Activated CD4-positive, alpha-beta memory T cell treated with anti-CD3 and anti-CD28 coated beads, Interleukin-2, amount 10 ng/mL, durations not matched to agents 7 days and 5 days (primary cell): ENCODE measurements around the gene KMO. TPM values are rescaled to one million over a fixed set of nuclear protein-coding genes. Genes with fewer than 3 reads are reported as not detected.

Experiments
- CTCF ChIA-PET: fragments of 350-600 bp; sonication (Branson Sonifier 250); formaldehyde crosslinking; loops from one replicate; lab custom pipeline; 2021; ENCODE audit warnings: antibody characterized with exemption, inconsistent platforms; lab: Charles Lee
- POLR2A ChIA-PET: fragments of 350-600 bp; sonication (Branson Sonifier 250); formaldehyde crosslinking; loops from one replicate; lab custom pipeline; 2021; ENCODE audit warnings: antibody characterized with exemption; lab: Charles Lee
- DNase-seq: peaks from one replicate; pipeline ENCODE4 v3.0.0-alpha.2; 2020
- H3K27ac Mint-ChIP-seq: one replicate; pipeline ENCODE4 v1.8.0; 2021; ENCODE audit warnings: mild to moderate bottlenecking, mixed read lengths
- H3K27me3 Mint-ChIP-seq: one replicate; pipeline ENCODE4 v1.8.0; 2021; ENCODE audit warnings: mixed read lengths
- H3K36me3 Mint-ChIP-seq: one replicate; pipeline ENCODE4 v1.8.0; 2021; ENCODE audit warnings: low read depth, mixed read lengths
- H3K4me1 Mint-ChIP-seq: one replicate; pipeline ENCODE4 v1.8.0; 2021; ENCODE audit warnings: mixed read lengths
- H3K4me3 Mint-ChIP-seq: one replicate; pipeline ENCODE4 v1.8.0; 2021; ENCODE audit warnings: mild to moderate bottlenecking, mixed read lengths
- H3K9me3 Mint-ChIP-seq: one replicate; pipeline ENCODE4 v1.8.0; 2021; ENCODE audit warnings: mixed read lengths
- total RNA-seq, 2 experiments: library from RNA; stranded (reverse); gene quantifications; one replicate each; pipeline ENCODE4 v1.2.3, GENCODE V29; 2021

The KMO gene
- total RNA-seq, 2 experiments from 2014 or later, result not detected

DNA sequence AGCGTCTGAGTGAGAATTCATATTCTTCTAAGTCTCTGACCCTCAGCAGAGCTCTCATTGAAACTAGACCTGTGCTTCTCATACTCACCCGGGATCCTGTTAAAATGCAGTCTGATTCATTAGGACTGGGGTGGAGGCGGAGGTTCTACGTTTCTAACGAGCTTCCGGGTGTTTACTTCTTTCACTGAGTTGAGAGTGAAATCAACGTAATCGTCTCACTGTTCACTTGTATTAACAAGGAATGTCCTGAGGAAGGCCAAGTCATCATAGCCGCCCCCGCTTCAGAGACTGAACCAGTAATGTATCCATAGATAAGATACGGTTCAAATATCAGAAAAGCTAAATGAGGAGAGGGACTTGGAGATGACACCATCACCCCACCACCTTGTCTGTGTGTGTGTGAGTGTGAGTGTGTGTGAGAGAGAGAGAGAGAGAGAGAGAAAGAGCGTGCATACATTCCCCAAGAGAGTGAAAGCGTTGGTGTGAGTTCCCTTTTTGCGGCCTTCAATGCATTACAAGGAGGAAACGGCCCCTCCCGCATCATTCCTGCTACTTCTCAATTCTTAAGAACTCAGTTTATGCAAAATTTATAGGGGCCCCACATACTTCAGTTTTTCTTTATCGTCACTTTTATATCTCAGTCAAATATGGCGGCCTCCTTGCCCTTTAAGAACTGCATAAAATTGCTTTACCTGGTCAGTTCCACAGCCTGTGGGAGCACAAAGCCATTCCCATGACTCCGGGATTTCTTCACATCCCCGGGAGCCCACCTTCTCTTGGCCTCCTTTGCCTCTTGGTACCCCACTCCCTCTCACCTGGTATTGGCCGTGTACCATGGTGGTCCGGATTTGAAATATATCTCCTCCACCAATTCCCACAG, 19.8 kb downstream of the KMO start:
- Mint-ChIP-seq H3K4me1 (peaks cover 19% of the 10 kb centered on the region), H3K27me3 (peaks cover 3% of the 10 kb centered on the region), H3K4me3 (peak overlapping the region; percentile 63), H3K27ac (peak overlapping the region; percentile 62), H3K9me3 (no peaks in the 10 kb centered on the region), H3K36me3 (peaks cover 2% of the 10 kb centered on the region)
- ChIA-PET POLR2A (interaction anchor here (1.1 to 1.3 kb wide), 2 partner anchors 33 to 59 kb away, joined by 3 to 7 read pairs; partner anchors contain the start of gene FH), CTCF (interaction anchor here (1.2 kb wide), 1 partner anchor 10 kb away, joined by 5 read pairs; no protein-coding TSS in a partner anchor)
- DNase-seq, result peak; percentile 35

DNA sequence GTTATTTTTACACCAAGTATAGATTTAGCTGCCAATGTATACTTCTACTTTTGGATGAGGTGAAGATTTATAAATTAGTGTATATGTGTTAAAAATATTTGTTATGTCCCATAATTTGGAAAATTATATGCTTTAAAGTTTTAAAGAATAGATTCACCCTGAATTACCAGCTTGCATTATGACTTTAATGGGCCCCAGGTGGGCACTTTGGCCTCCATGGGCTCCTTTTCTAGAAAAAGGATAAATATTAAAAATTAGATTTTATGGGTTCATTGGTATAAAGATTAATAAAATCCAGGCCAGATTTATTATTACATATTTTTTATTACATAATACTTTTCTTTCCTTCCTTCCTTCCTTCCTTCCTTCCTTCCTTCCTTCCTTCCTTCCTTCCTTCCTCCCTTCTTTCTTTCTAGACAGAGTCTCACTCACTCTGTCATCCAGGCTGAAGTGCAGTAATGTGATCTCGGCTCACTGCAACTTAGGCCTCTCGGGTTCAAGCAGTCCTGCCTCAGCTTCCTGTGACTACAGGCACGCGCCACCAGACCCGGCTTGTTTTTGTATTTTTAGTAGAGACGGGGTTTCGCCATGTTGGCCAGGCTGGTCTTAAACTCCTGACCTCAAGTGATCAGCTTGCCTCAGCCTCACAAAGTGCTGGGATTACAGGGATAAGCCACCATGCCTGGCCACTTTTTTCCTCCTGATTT, 21.9 kb downstream of the KMO start:
- CTCF ChIA-PET, result interaction anchor here (0.7 kb wide), 1 partner anchor 444 kb away, joined by 3 read pairs; the partner anchor contains the start of gene MAP1LC3C
- Mint-ChIP-seq H3K4me3 (no peak overlapping the region), H3K27ac (no peak overlapping the region), H3K36me3 (peaks cover 2% of the 10 kb centered on the region), H3K9me3 (no peaks in the 10 kb centered on the region), H3K4me1 (peaks cover 19% of the 10 kb centered on the region), H3K27me3 (no peaks in the 10 kb centered on the region)
- POLR2A ChIA-PET, result no interaction called here
- no peak for DNase-seq

DNA sequence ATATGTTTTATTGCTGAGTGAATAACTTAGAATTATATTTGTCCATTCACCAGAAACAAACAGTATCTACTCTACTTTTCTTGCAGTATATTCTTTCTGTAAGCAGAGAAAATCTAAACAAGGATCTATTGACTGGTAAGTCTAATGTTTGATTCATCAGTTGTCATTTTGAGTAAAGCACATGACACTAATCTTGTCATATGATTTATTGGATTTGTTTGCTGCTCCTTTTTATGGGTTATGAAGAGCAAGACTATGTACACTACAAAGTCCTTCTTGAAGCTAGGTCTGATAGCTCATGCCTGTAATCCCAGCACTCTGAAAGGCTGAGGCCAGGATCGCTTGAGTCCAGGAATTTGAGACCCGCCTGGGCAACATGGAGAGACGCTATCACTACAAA, 23.3 kb downstream of the KMO start:
- Mint-ChIP-seq H3K9me3 (no peaks in the 10 kb centered on the region), H3K36me3 (peaks cover 2% of the 10 kb centered on the region)
- CTCF ChIA-PET, result no interaction called here

DNA sequence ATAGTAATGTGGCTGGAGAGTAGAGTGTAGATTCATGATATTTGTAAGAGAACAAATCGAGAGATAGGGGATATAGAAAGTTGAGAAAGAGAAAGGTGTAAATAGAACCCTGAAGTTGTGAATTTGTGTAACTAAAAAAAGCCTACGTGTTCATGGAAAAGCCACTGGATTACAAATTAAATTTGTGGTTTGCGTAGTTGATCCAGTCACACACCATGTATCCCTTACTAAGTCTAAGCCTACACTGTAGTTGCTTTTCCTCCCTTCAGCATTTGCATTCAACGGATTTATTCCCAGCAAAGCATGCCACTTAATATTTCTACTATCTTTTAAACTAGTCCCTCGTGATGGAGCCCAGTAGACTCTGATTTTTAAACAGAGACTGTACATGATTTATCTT, 24.9 kb downstream of the KMO start:
- Mint-ChIP-seq H3K4me3 (no peak overlapping the region), H3K27ac (no peak overlapping the region), H3K9me3 (no peaks in the 10 kb centered on the region), H3K36me3 (peaks cover under 1% of the 10 kb centered on the region), H3K27me3 (peaks cover 1% of the 10 kb centered on the region), H3K4me1 (peaks cover 6% of the 10 kb centered on the region)
- POLR2A ChIA-PET, result no interaction called here
- CTCF ChIA-PET, result no interaction called here
- DNase-seq, result no peak

More for the DNA sequence above, 23.3 kb downstream of the KMO start:
- peaks cover 1% of the 10 kb centered on the region for H3K27me3 Mint-ChIP-seq
- H3K4me1 Mint-ChIP-seq, result peaks cover 19% of the 10 kb centered on the region
- no peak overlapping the region for H3K27ac Mint-ChIP-seq
- no peak for DNase-seq
- POLR2A ChIA-PET, result no interaction called here
- no peak overlapping the region for H3K4me3 Mint-ChIP-seq

DNA sequence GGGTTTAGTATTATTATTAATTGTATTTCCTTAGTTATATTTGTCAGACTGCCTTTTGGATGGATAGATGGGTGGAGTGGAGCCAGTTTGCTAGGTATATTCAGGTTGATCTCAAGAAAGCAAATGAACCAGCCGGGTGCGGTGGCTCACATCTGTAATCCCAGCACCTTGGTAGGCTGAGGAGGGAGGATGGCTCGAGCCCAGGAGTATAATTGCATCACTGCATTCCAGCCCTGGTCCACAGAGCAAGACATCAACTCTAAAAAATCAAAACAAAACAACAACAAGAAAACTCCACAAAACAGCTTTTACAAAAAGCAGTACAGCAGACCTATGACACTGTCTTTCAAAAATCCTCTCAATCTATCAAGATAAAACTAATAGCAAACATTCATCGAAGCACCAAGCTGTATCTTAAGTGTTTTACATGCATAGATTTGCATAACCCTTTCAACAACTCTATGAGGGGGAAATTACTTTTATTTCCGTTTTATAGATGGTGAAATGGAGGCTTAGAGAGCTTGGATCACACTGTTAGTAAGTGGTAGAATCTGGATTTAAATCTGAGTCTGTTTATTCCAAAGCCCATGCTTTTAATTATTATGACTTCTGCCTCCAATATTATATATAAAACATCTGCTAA, 25.5 kb downstream of the KMO start:
- ChIA-PET CTCF (no interaction called here), POLR2A (no interaction called here)
- no peak for DNase-seq
- no peaks in the 10 kb centered on the region for H3K9me3 Mint-ChIP-seq
- H3K4me1 Mint-ChIP-seq, result peaks cover 1% of the 10 kb centered on the region
- H3K36me3 Mint-ChIP-seq, result no peaks in the 10 kb centered on the region
- peaks cover 1% of the 10 kb centered on the region for H3K27me3 Mint-ChIP-seq
- no peak overlapping the region for H3K27ac Mint-ChIP-seq
- H3K4me3 Mint-ChIP-seq, result no peak overlapping the region

DNA sequence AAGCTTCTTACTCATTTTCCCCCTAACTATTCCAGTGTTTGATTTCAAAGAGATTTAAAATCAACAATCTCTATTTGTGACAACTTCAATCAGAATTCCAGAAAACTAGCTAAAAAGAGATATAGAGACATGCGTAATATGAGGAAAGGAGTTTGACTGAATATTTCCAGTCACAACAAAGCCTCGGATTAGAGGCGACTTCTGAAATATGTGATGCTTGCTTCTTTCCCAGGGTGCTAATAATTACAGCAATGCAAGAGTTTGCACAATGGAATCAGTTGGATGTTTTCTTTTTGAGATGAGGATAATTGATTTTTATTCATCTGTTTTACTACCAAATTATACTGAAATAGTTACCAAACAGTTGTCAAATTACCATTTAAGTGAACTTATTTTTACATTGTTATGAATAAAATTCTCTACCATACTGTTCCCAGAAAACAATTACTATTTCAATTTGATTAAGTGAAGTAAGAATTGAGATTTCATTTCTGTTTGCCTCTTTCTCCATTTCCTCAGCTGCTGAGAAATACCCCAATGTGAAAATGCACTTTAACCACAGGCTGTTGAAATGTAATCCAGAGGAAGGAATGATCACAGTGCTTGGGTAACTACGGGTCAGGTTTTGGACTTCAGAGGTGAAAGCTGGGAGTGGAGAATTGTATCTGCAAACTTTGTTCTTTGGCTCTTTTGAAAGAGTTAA, 28.1 kb downstream of the KMO start:
- Mint-ChIP-seq H3K27me3 (peaks cover 1% of the 10 kb centered on the region), H3K27ac (no peak overlapping the region), H3K4me3 (no peak overlapping the region), H3K4me1 (no peaks in the 10 kb centered on the region), H3K9me3 (no peaks in the 10 kb centered on the region), H3K36me3 (no peaks in the 10 kb centered on the region)
- ChIA-PET POLR2A (no interaction called here), CTCF (no interaction called here)
- DNase-seq, result no peak

DNA sequence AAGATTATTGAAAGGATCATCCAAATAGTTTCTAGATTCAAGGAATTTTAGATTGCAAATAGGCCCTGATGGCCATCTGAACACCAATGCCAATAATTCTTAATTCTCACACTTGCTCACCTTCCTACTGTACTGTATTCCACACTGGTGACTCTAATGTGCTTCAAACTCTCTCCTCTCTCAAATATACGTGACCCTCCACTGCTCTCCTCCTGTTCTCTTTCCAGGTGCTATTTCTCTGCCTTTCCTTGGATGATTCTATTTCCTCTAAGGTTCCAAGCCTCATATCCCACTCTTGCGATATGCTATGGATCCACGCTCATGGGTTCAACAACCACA, 28.6 kb downstream of the KMO start:
- Mint-ChIP-seq H3K27ac (no peak overlapping the region), H3K27me3 (peaks cover 1% of the 10 kb centered on the region), H3K4me3 (no peak overlapping the region), H3K4me1 (no peaks in the 10 kb centered on the region), H3K9me3 (no peaks in the 10 kb centered on the region), H3K36me3 (no peaks in the 10 kb centered on the region)
- no peak for DNase-seq
- ChIA-PET CTCF (no interaction called here), POLR2A (no interaction called here)

DNA sequence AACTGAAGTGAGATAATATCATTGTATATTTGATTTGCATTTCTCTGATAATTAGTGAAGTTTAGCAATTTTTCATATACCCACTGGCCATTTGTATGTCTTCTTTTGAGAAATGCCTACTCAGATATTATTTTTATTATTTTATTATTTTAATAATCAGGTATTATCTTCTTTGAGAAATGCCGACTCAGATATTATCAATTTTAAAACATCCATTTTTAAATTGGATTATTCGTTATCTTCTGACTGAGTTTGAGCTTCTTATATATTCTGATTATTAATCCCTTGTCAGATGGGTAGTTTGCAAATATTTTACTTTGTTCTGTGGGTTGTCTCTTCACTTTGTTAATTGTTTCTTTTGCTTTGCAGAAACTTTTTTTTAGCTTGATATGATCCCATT, 37.7 kb downstream of the KMO start:
- Mint-ChIP-seq H3K36me3 (no peaks in the 10 kb centered on the region), H3K27ac (no peak overlapping the region), H3K27me3 (peaks cover 25% of the 10 kb centered on the region), H3K4me1 (no peaks in the 10 kb centered on the region), H3K9me3 (no peaks in the 10 kb centered on the region), H3K4me3 (no peak overlapping the region)
- ChIA-PET POLR2A (no interaction called here), CTCF (no interaction called here)
- DNase-seq, result no peak

DNA sequence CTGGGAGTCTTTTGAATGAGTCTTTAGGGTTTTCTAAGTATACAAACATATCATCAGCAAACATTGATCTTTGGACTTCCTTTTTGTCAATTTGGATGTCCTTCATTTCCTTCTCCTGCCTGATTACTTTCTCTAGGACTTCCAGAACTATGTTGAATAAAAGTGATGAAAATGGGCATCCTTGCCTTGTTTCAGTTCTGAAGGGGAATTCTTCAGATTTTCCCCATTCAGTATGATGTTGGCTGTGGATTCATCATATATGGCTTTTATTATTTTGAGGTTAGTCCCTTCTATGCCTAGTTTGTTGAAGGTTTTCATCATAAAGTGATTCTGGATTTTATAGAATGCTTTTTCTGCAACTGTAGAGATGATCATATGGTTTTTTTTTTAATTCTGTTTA, 42.0 kb downstream of the KMO start:
- DNase-seq, result no peak
- Mint-ChIP-seq H3K9me3 (no peaks in the 10 kb centered on the region), H3K4me3 (no peak overlapping the region), H3K27me3 (peaks cover 34% of the 10 kb centered on the region), H3K27ac (no peak overlapping the region), H3K36me3 (no peaks in the 10 kb centered on the region), H3K4me1 (peaks cover 2% of the 10 kb centered on the region)
- ChIA-PET CTCF (no interaction called here), POLR2A (no interaction called here)

DNA sequence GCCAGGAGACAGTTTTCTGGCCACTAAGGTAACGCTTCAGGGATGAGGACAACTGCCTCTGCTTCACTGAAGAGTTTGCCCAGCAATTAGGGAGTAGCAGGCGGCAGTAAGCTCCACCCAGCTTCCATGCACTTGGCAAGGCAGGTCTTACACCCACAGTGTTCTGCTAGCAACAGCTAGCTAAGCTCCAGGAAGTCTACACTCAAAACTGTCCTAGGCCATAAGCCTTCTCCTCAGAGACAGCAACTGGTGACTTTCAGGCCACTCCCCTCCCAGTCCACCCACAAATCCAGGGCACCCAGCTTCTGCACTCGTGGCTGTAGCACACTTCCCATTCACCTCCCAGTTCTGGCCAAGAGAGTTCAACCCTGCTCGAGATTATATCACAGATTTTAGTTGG, 47.3 kb downstream of the KMO start:
- no peaks in the 10 kb centered on the region for H3K36me3 Mint-ChIP-seq
- H3K9me3 Mint-ChIP-seq, result no peaks in the 10 kb centered on the region
- no peak overlapping the region for H3K4me3 Mint-ChIP-seq
- H3K27ac Mint-ChIP-seq, result no peak overlapping the region
- ChIA-PET POLR2A (no interaction called here), CTCF (no interaction called here)
- H3K27me3 Mint-ChIP-seq, result peaks cover 17% of the 10 kb centered on the region
- H3K4me1 Mint-ChIP-seq, result peaks cover 2% of the 10 kb centered on the region
- no peak for DNase-seq

DNA sequence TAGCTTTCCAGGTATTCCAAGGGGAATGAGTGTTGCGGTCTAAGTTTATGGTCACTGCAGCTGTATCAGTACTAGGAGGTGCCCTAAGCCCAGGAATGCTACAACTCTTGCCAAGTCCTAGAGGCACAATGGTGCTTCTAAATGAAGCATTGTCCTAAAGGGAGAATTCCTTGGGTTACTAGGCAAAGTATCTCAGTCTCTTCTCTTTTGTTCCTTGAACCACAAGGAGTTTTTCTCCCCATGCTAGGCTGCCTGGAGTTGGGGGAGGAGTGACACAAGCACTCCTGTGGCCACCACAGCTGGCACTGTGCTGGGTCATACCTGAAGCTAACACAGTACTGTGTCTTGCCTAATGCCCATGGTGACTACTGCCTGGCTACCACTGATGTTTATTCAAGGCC, 50.7 kb downstream of the KMO start:
- Mint-ChIP-seq H3K4me3 (no peak overlapping the region), H3K36me3 (no peaks in the 10 kb centered on the region), H3K27me3 (peaks cover 4% of the 10 kb centered on the region), H3K4me1 (no peaks in the 10 kb centered on the region), H3K9me3 (no peaks in the 10 kb centered on the region), H3K27ac (no peak overlapping the region)
- ChIA-PET POLR2A (no interaction called here), CTCF (no interaction called here)
- DNase-seq, result no peak

DNA sequence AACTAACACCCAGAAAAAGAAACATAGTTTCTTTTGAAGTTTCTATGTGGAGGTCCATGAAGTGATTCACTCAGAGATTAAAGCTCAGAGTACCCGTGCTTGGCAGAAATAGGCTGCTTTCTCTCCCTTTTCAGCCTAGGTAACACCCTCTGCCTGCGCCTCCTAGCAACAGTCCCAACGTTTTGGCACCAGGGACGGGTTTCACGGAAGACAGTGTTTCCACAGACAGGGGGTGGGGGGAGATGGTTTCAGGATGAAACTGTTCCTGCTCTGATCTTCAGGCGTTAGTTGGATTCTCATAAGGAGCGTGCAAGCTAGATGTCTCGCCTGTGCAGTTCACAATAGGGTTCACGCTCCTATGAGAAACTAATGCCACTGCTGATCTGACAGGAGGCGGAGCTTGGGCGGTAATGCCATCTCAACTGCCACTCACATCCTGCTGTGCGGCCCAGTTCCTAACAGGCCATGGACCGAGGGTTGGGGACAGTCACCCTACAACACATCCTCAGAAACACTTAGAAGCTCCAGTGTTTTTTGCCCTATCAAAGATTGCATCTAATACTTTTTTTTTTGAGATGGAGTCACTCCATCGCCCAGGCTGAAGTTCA, 54.8 kb downstream of the KMO start:
- Mint-ChIP-seq H3K27ac (no peak overlapping the region), H3K9me3 (no peaks in the 10 kb centered on the region), H3K4me1 (peaks cover under 1% of the 10 kb centered on the region), H3K4me3 (no peak overlapping the region), H3K27me3 (no peaks in the 10 kb centered on the region), H3K36me3 (no peaks in the 10 kb centered on the region)
- DNase-seq, result no peak
- ChIA-PET POLR2A (no interaction called here), CTCF (no interaction called here)
